ENCODE results near the gene DNAJA1.
A peak's percentile ranks its signal among the peaks of the same experiment; 100 is the strongest.

Gene DNAJA1

DNA sequence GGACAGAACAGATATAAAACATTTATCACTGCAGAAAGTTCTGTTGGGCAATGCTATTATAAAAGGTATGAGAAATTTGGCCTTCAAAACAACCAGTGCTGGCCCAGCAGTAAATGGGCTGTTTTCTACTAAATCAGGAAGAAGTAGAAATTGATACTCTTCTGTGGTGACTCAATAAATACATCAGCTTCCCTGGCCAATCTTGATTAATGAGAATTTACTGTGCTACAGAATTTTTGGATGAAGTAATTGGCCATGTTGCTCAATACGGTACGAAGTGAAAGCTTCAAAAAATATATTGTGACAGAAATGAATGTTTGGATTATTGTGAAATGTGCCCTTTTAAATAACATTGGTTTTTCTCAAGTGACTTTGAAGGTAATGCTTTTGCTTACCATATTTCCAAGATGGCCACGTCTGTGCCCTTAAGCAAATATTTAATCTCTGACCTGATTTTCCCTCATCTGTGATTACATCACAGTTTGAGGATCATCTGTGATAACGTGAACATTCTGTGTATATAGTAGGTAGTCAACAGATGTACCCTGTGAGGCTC, 4.2 kb downstream of the DNAJA1 start:
- DNase-seq: no peak

DNA sequence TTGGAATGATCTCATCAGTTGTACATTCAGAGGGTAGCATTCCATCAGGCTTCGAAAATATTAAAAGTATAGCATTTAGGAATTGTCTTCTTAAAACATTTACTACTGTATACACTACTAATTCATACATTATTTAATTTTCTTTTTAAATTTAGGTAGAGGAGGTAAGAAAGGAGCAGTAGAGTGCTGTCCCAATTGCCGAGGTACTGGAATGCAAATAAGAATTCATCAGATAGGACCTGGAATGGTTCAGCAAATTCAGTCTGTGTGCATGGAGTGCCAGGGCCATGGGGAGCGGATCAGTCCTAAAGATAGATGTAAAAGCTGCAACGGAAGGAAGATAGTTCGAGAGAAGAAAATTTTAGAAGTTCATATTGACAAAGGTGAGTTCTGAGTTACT, 5.2 kb downstream of the DNAJA1 start:
- DNase-seq: no peak

DNA sequence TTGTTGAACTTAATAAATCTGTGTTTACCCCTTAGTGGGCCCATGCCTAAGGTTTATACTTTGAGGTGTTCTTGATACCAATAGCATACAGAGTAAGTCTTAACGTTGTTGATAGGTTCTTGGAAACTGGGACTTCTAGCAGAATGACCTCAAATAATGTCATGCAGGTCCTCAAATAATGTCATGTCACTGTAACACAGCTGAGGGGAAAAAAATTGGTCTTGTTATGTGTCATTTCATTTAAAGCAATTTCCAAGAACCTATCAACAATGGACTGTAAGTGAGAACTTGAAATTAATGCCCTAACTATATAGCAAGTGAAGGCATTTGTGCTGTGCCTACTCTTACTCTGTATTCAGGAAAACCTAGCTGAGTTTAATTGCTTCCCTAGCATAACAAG, 7.2 kb downstream of the DNAJA1 start:
- no peak for DNase-seq

GRCh38 chr9:33032865-33033264, 7.8 kb downstream of the DNAJA1 start:
- DNase-seq: no peak

DNA sequence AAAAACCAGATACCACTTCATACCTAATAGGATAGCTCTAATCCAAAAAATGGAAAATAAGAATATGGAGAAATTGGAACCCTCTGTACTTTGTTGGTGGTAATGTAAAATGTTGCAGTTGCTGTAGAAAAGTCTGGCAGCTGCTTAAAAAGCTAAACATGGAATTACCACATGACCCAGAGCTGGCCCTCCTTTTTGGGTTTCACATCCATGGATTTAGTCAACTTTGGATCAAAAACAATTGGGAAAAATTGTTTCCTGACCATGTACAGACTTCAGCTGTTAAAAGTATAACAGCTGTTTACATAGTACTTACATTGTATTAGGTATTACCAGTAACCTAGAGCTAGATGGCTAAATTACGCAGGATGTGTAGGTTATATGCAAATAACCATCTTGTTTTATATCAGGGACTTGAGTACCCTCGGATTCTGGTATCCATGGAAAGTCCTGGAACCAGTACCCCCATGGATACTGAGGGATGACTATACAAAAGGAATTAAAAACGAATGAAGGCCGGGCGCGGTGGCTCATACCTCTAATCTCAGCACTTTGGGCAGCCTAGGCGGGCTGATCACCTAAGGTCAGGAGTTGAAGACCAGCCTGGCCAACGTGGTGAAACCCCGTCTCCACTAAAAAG, 15.8 kb downstream of the DNAJA1 start:
- no peak for DNase-seq

GRCh38 chr9:33041432-33042188, 16.5 kb downstream of the DNAJA1 start:
- no peak for DNase-seq

DNA sequence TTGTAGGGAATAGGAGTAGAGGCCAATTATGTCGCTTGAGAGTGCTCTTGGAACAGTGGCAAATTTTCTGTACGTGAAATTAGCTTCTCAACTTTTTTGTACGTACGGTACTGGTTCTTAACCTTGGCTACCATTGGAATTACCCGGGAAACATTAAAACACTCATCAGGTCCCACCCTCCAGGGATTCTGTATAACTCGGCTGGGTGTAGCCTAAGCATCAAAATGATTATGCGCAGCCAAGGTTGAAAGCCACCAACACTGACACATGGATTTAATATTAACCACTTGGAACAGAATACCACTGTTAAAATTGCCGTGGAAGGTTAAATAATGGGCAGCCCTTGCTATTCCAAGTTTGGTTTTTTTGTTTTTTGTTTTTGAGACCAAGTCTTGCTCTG, 17.4 kb downstream of the DNAJA1 start:
- no peak for DNase-seq

DNA sequence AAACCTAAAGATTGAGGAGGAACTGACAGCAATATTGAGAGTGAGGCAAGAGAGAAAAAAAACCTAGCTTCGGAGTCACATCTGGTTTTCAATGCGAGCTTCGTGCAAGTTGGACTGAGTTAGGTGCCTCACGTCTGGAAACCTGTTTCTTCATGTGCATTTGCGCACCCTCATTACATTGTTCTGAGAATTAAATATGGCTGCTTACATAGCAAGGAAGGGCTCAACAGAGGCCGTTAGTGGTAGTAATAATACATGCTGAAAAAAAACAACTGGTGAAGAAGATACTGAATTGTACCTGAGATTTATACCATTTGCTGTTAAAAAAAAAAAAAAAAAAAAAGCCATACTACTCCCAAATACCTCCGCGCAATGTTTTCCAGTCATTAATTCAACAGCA, 18.6 kb downstream of the DNAJA1 start:
- no peak for DNase-seq

DNA sequence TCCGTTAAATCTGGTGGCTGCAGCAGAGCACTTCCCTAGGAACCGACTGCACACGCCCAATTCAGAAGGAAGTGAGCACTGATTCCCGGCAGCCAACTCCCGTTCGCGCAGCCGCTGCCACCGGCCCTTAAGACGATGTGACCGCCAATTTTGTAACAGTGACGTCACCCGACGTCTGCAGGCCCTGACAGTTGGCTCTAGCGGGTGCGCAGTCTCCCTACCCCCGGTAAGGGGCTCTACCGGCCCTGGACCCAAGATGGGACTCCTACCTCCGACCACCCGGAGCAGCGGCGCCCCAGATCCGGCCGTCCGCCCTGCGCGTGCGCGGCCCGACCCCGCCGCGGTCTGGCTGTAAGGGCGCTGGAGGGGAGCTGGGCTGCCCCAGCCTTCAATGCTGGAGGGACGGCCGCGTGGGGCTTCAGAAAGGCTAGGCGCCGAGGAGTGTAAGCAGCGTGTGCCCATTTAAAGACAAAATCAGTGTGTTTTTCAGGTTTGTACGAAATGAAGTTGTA, 19.1 kb downstream of the DNAJA1 start:
- peak; percentile 34 to 71 for DNase-seq

DNA sequence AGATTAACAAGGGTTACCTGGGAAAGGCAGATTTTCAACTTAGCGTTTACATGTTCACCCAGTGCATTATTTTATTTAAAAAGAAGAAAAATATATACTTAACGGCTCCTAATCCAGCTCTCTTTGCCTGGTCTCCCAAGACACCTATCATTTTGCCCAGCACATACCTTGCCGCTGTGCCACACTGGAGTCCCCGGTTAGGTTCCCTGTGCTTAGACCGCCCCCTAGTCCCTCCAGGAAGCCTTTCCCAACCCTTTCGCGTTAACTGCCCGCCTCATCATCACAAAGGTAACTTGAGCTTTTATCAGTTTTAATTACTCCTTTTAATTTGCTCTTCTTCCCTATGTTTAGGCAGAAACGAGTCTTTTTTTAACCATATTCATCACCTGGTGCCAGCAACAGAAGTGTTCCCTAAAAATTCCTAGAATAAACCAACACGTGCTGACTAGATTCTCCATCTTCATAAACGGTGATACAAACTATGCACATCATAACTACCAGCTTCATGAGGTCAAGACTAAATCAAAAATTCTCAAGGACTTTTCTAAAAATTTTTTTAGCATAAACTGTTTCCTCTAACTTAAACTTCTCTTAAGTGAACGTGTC, 19.7 kb downstream of the DNAJA1 start:
- DNase-seq: no peak

DNA sequence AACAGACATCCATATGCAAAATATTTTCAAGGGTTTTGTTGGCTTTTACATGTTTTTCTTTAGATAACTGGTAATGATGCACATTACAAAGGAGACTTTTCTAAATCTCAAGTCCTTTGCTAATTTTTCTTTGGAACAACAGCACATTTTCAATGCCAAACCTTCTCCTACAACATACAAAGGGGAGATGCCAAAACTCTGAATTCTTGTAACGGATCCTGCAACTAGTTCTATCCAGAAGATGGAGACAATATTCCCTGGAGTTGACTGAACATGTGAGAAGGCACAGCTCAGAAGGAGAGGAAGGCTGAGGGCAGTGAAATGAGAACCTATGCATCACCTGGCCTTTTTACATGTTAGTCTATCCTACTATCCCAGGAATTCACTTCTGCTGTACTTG, 21.0 kb downstream of the DNAJA1 start:
- no peak for DNase-seq

- DNase-seq: no peak
These were observed 23.0 kb downstream of the DNAJA1 start for GRCh38 chr9:33048054-33048465.

GRCh38 chr9:33049680-33050361, 24.7 kb downstream of the DNAJA1 start:
- DNase-seq: no peak

DNA sequence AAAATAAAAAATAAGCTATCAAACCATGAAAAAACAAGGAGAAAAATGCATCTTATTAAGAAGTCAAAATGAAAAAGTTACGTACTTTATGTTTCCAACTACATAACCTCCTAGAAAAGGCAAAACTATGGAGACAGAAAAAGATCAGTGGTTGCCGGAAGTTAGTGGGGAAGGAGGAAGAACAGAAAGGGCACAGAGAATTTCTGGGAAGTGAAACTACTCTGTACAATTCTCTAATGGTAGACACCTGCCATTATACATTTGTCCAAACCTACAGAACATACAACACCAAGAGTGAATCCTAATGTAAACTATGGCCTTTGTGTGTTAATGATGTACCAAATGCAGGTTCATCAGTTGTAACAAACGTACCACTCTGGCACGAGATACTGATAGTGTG, 26.1 kb downstream of the DNAJA1 start:
- DNase-seq: no peak

GRCh38 chr9:33065157-33066076, 40.3 kb downstream of the DNAJA1 start:
- no peak for DNase-seq

DNA sequence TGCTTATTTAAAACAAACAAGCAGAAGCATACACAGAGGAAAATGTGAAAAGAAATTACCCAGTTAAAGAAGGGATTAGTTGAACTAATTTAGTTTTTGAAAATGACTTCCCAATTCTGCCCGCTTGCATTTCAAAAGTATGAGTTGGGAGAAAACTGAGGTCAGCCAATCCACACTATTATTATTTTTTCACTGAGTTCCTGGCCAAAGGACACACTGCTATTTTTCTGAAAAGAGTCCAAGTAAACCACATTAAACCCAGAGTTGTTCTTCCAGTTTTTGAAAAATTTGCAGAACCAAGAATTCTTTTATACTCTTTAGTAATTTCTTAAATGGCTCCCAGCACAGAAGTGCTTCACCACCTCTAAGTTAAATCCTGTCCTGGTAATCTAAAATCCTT, 43.9 kb downstream of the DNAJA1 start:
- DNase-seq: no peak

DNA sequence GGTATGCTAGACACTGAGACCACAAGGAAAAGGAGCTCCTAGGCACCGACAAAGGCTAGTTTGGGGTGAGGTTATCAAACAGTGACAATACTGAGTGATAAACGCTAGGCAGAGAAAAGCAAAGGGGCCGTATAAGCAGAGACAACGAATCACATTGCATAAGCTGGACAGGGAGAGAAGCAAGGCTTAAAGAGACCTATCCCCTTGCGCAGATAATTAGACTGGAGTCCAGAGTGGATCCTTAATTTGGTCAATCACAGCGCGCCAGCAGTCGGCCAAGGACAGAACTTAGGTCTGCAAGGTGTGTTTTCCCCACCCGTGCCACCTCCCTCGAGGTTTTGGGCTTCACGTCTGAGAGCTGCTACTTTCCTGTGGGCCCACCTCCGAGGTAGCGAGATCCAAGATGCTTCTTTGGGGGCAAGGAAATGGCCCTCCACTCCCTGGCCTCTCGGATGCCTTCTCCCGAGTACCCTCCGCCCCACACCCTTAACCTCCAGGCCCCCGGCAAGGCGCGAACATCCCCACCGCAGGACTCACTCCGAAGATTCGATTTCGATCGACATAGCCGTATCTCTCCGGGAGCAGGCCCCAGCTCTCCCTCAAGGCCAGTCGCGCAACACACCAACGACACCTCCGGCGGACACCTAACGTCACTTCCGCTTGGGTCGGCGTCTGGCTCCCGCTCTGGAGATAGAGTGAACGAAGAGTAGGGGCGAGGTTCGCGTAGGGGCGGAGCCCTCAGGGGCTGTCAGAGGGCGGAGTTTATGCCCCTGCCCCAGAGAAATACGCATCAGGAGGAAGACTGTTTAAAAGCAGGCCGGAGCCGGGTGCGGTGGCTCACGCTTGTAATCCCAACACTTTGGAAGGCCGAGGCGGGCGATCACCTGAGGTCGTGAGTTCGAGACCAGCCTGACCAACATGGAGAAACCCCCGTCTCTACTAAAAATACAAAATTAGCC, 51.3 kb downstream of the DNAJA1 start, which contains the start of gene SMU1:
TSS of gene SMU1 (minus strand) at position 629 of the 959 bp plus-strand sequence. CDS start at position 563, 66 bp downstream.
- DNase-seq: peak; percentile 98

GRCh38 chr9:33080534-33080933, 55.5 kb downstream of the DNAJA1 start:
- no peak for DNase-seq

DNA sequence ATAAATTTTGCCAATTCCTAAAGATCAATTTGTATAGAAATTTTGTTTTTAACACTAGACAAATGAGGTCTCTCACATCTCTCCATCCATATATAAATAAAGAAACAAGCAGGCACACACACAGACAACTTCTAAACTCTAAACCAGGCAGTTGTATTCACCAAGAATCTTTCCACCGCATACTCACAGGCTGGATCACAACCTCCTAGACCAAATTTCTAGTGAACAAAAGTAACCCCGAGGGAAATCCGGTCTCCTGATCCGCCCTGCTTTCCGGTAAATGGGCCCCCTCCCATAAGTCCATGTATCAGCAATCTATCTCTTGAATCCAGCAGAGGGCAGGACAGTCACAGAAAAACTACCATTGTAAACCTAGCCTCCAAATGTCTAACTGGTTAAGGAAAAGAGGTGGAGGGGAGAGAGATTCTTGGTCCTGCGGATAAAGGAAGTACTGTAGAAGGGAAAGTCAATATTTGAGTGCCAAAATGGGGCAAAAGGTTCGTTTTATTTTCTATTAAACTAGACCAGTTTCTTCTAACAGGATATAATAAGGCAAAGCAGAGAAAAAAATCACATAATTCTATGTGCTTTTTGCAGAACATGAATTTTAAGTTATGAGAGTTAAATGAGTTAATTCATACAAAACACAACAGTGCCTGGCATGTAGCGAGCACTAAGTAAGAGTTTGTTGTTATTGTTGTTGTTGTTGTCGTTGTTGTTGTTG, 56.2 kb downstream of the DNAJA1 start:
- peak; percentile 78 to 87 for DNase-seq

- DNase-seq: no peak
These were observed 57.1 kb downstream of the DNAJA1 start for GRCh38 chr9:33082128-33082527.

Data from NCI-H446 (cell line).